GM12892 (cell line): ENCODE data around the gene ADPRHL1.

Source experiments
- DNase-seq: peaks from one replicate; pipeline ENCODE4 v3.0.0; 2011; ENCODE audit not compliant: insufficient read length
- FAIRE-seq: peaks from 2 replicates; lab custom pipeline; 2011; peaks lifted over from hg19 to GRCh38; lab: Jason Lieb, UNC
- POLR2A ChIP-seq: IDR thresholded peaks from 2 replicates; pipeline ENCODE4 v1.6.1; 2011; ENCODE audit warnings: low read depth, low read length, control low read depth
- POLR2AphosphoS5 ChIP-seq: IDR thresholded peaks from 2 replicates; pipeline ENCODE4 v1.6.1; 2011; ENCODE audit warnings: low read depth, low read length, control low read depth
- TAF1 ChIP-seq: IDR thresholded peaks from 2 replicates; pipeline ENCODE4 v1.6.1; 2011; ENCODE audit warnings: low read depth, mild to moderate bottlenecking, control low read depth, low read length, borderline replicate concordance

The ADPRHL1 gene

GRCh38 chr13:113407531-113408393 is 45.5 kb downstream of the ADPRHL1 start:
- DNase-seq (no peak), FAIRE-seq (no peak)
- TF ChIP-seq POLR2A: no peak
- TF ChIP-seq TAF1: no peak
- TF ChIP-seq POLR2AphosphoS5: no peak

- no peak for FAIRE-seq
- DNase-seq: no peak
Measured at GRCh38 chr13:113407103-113407530, 46.2 kb downstream of the ADPRHL1 start.

GRCh38 chr13:113406321-113407102 is 46.8 kb downstream of the ADPRHL1 start:
- no peak for TF ChIP-seq POLR2AphosphoS5
- TF ChIP-seq POLR2A: no peak
- DNase-seq (no peak), FAIRE-seq (no peak)

More at GRCh38 chr13:113407103-113407530, 46.2 kb downstream of the ADPRHL1 start:
- TF ChIP-seq TAF1 (no peak), POLR2AphosphoS5 (no peak), POLR2A (no peak)

GRCh38 chr13:113405481-113406300 is 47.6 kb downstream of the ADPRHL1 start:
- TF ChIP-seq POLR2AphosphoS5 (no peak), TAF1 (no peak), POLR2A (no peak)
- FAIRE-seq (no peak), DNase-seq (no peak)

- DNase-seq: no peak
- FAIRE-seq: no peak
- TF ChIP-seq POLR2AphosphoS5 (no peak), TAF1 (no peak), POLR2A (no peak)
Measured at GRCh38 chr13:113404723-113405471, 48.4 kb downstream of the ADPRHL1 start.

- FAIRE-seq: no peak
- no peak for DNase-seq
- no peak for TF ChIP-seq TAF1
- no peak for TF ChIP-seq POLR2A
- TF ChIP-seq POLR2AphosphoS5: no peak
Measured at GRCh38 chr13:113404366-113404722, 48.9 kb downstream of the ADPRHL1 start.

GRCh38 chr13:113403255-113404104 is 49.8 kb downstream of the ADPRHL1 start:
- DNase-seq (no peak), FAIRE-seq (no peak)
- TF ChIP-seq POLR2A: no peak
- TF ChIP-seq POLR2AphosphoS5: no peak
- TF ChIP-seq TAF1: no peak

- FAIRE-seq (no peak), DNase-seq (no peak)
- no peak for TF ChIP-seq TAF1
- TF ChIP-seq POLR2A: no peak
- TF ChIP-seq POLR2AphosphoS5: no peak
Measured at GRCh38 chr13:113402471-113403254, 50.6 kb downstream of the ADPRHL1 start.

- DNase-seq (no peak), FAIRE-seq (no peak)
- TF ChIP-seq TAF1 (no peak), POLR2AphosphoS5 (no peak), POLR2A (no peak)
Measured at GRCh38 chr13:113401452-113402415, 51.6 kb downstream of the ADPRHL1 start.
